Adrenal gland (tissue), 12 donors: ENCODE measurements around the gene SMAD7. TPM values are rescaled to one million over a fixed set of nuclear protein-coding genes. Genes with fewer than 3 reads are reported as not detected.

Experiments
- DNase-seq, 7 donors: peaks; one replicate each; pipeline ENCODE4 v3.0.0-alpha.2; 2019 to 2020
- H3K27ac ChIP-seq, 5 donors: fragments of 200-600 bp; sonication (generic) in 4 of 5; 1 replicate in 3 of 5; 2 replicates in 2 of 5; pipeline versions ENCODE4 v1.5.1 to v1.8.0; 2016 to 2020; ENCODE audit warnings: mild to moderate bottlenecking in 1 of 5
- H3K27me3 ChIP-seq: fragments of 200-600 bp; 2 replicates; pipeline ENCODE4 v1.8.0; 2021
- H3K36me3 ChIP-seq, 2 donors: fragments of 200-600 bp; replicated peaks in 1 of 2; 1 replicate in 1 of 2; 2 replicates in 1 of 2; pipeline versions ENCODE4 v1.5.1 to v1.8.0; 2018 to 2022
- H3K4me1 ChIP-seq, 2 donors: fragments of 200-600 bp; replicated peaks in 1 of 2; 1 replicate in 1 of 2; 2 replicates in 1 of 2; pipeline versions ENCODE4 v1.5.1 to v1.8.0; 2018 to 2021
- H3K4me3 ChIP-seq, 4 donors: fragments of 200-600 bp; sonication (generic) in 3 of 4; one replicate each; pipeline ENCODE4 v1.5.1; 2016 to 2018
- H3K9me3 ChIP-seq, 3 donors: fragments of 200-600 bp; sonication (generic) in 1 of 3; replicated peaks in 1 of 3; 1 replicate in 2 of 3; 2 replicates in 1 of 3; pipeline versions ENCODE4 v1.5.1 to v1.8.0; 2016 to 2021
- CTCF ChIP-seq, 6 experiments: fragments of 450-650 bp in 4 of 6; fragments of 200-600 bp in 2 of 6; sonication (generic) in 1 of 6; IDR thresholded peaks; 1 replicate in 5 of 6; 2 replicates in 1 of 6; pipeline versions ENCODE4 v1.5.1 to v1.8.0; 2016 to 2021; ENCODE audit warnings: antibody characterized with exemption in 6 of 6, mild to moderate bottlenecking in 2 of 6, moderate library complexity in 1 of 6
- POLR2A ChIP-seq, 2 donors: fragments of 450-650 bp; IDR thresholded peaks; one replicate each; pipeline ENCODE4 v1.6.1; 2017; ENCODE audit warnings: antibody characterized with exemption in 2 of 2, mild to moderate bottlenecking in 2 of 2, moderate library complexity in 1 of 2
- WGBS, 4 donors: extraction: QIAGEN DNeasy Blood & Tissue Kit in 2 of 4; methylation state at CpG; one replicate each; pipeline versions ENCODE4 v1.1.5 to v1.1.7; 2013 to 2017; 5-methylcytosine and 5-hydroxymethylcytosine counted together
- intact Hi-C, 2 donors: fragments of 100-400 bp; cut with DNase I; formaldehyde crosslinking; loops; one replicate each; pipeline versions ENCODE4 v1.14.1 to v1.15.0; 2022 to 2023
- polyA plus RNA-seq, 3 donors: library from polyadenylated mRNA; stranded (reverse); fragments of 200-250 nt in 2 of 3; fragments of 350-450 nt in 1 of 3; fragmentation: Illumina TruSeq in 1 of 3; extraction: RNeasy Lipid Tissue Mini Kit (QIAGEN cat#74804) in 1 of 3; gene quantifications; one replicate each; pipeline ENCODE4 v1.2.3, GENCODE V29; 2013 to 2014
- total RNA-seq, 9 donors: library from RNA; depleted of rRNA in 4 of 9; stranded (reverse); fragments of >200 nt in 4 of 9; fragments of 120-200 nt in 1 of 9; fragmentation: NEBNext Ultra II Directional in 1 of 9; extraction: Animal tissue kit (Norgen Biotek cat#: 25700) in 1 of 9; gene quantifications; one replicate each; pipeline versions ENCODE4 v1.1.0 to v1.2.4, GENCODE V29; 2013 to 2023
- donor health status: healthy with polysubstance abuse.
- donor health status: Bipolar disorder and iron deficiency.
- donor health status: DM: yes; HTN: yes; CAD: no.
- donor health status: DM: no; HTN: no; CAD: no.
- donor health status: DM: no; HTN: no; CAD: no.
- donor health status: DM: yes; HTN: yes; CAD: no.

The SMAD7 gene
- total and polyA plus RNA-seq, 12 donors: 6.1 to 68.3 (median 16.8) TPM

- Histone ChIP-seq H3K4me3 (no peak overlapping the region), H3K4me1 (peaks cover 0 to 18% of the 10 kb centered on the region in 2 donors), H3K27ac (no peak overlapping the region), H3K27me3 (no peaks in the 10 kb centered on the region), H3K9me3 (no peaks in the 10 kb centered on the region), H3K36me3 (no peaks in the 10 kb centered on the region)
- 86 to 88% (median 87%) methylated on average over 17 of the region's 17 CpGs for WGBS, 4 donors
- intact Hi-C loops: no loop called here
- TF ChIP-seq POLR2A (IDR thresholded peaks at IDR 0.05) (no peak), CTCF (IDR thresholded peaks at IDR 0.05) (no peak)
- no peak for DNase-seq
These were observed 9.5 kb upstream of the SMAD7 start for GRCh38 chr18:48959921-48960920.

GRCh38 chr18:48959551-48959920 lies 8.8 kb upstream of the SMAD7 start:
- Histone ChIP-seq H3K27me3 (no peaks in the 10 kb centered on the region), H3K9me3 (no peaks in the 10 kb centered on the region), H3K36me3 (no peaks in the 10 kb centered on the region), H3K4me1 (peaks cover 0 to 19% of the 10 kb centered on the region in 2 donors), H3K4me3 (no peak overlapping the region), H3K27ac (no peak overlapping the region)
- 79 to 94% (median 86%) methylated on average over 7 of the region's 7 CpGs for WGBS, 4 donors
- TF ChIP-seq CTCF (IDR thresholded peaks at IDR 0.05) (no peak), POLR2A (IDR thresholded peaks at IDR 0.05) (no peak)
- DNase-seq: no peak
- intact Hi-C loops: no loop called here

GRCh38 chr18:48958951-48959350 lies 8.2 kb upstream of the SMAD7 start:
- H3K4me3 ChIP-seq: no peak overlapping the region
- peaks cover 0 to 19% of the 10 kb centered on the region in 2 donors for H3K4me1 ChIP-seq
- intact Hi-C loops: no loop called here
- TF ChIP-seq POLR2A (IDR thresholded peaks at IDR 0.05): no peak
- no peak for TF ChIP-seq CTCF (IDR thresholded peaks at IDR 0.05)
- H3K27ac ChIP-seq: no peak overlapping the region
- DNase-seq: no peak
- 94 to 97% (median 96%) methylated on average over 6 of the region's 6 CpGs for WGBS, 4 donors
- no peaks in the 10 kb centered on the region for H3K27me3 ChIP-seq
- no peaks in the 10 kb centered on the region for H3K9me3 ChIP-seq
- no peaks in the 10 kb centered on the region for H3K36me3 ChIP-seq

GRCh38 chr18:48957616-48958015 lies 6.9 kb upstream of the SMAD7 start:
- intact Hi-C loops: no loop called here
- 44 to 74% (median 61%) methylated on average over 4 of the region's 4 CpGs for WGBS, 4 donors
- peaks cover 0 to 26% of the 10 kb centered on the region in 2 donors for H3K4me1 ChIP-seq

More at GRCh38 chr18:48957616-48958015, 6.9 kb upstream of the SMAD7 start:
- H3K27me3 ChIP-seq: no peaks in the 10 kb centered on the region
- H3K36me3 ChIP-seq: no peaks in the 10 kb centered on the region
- H3K4me3 ChIP-seq: no peak overlapping the region
- TF ChIP-seq CTCF (IDR thresholded peaks at IDR 0.05) (no peak), POLR2A (IDR thresholded peaks at IDR 0.05) (no peak)
- no peak for DNase-seq
- no peaks in the 10 kb centered on the region for H3K9me3 ChIP-seq
- H3K27ac ChIP-seq: no peak overlapping the region
